SK-N-SH treated with all-trans-retinoic acid at 6 μM for 48 hours (cell line): ENCODE data around the gene OR2L8.

ENCODE experiments used
- ATAC-seq: fragments of 200-7000 bp; cut with Tn5 transposase; 3 replicates; pipeline ENCODE4 v1.9.1; 2020; ENCODE audit warnings: mild to moderate bottlenecking, moderate library complexity
- ARNTL ChIP-seq: fragments of 450-650 bp; formaldehyde crosslinking; IDR thresholded peaks from 2 replicates; pipeline ENCODE4 v1.5.0; 2020; ENCODE audit warnings: low read depth, mild to moderate bottlenecking, moderate library complexity, borderline replicate concordance
- BACH2 ChIP-seq: fragments of 250-450 bp; sonication (Bioruptor Pico); IDR thresholded peaks from 2 replicates; pipeline ENCODE4 v1.9.0; 2021; ENCODE audit warnings: mild to moderate bottlenecking, borderline replicate concordance
- CSDC2 ChIP-seq: fragments of 250-450 bp; sonication (Bioruptor Pico); IDR thresholded peaks from 2 replicates; pipeline ENCODE4 v1.5.0; 2020; ENCODE audit warnings: mild to moderate bottlenecking, moderate library complexity
- ESRRG ChIP-seq: fragments of 250-450 bp; sonication (Bioruptor Pico); IDR thresholded peaks from 2 replicates; pipeline ENCODE4 v1.6.1; 2021; ENCODE audit warnings: mild to moderate bottlenecking
- GLIS3 ChIP-seq: fragments of 250-450 bp; sonication (Bioruptor Pico); IDR thresholded peaks from 2 replicates; pipeline ENCODE4 v1.5.0; 2020; ENCODE audit warnings: mild to moderate bottlenecking, moderate library complexity
- OSR1 ChIP-seq: fragments of 250-450 bp; sonication (Bioruptor Pico); IDR thresholded peaks from 2 replicates; pipeline ENCODE4 v1.8.0; 2022; ENCODE audit warnings: moderate library complexity, mild to moderate bottlenecking, inconsistent platforms
- PPARA ChIP-seq: fragments of 250-450 bp; sonication (Bioruptor Pico); IDR thresholded peaks from 2 replicates; pipeline ENCODE4 v1.5.0; 2020; ENCODE audit warnings: mild to moderate bottlenecking, borderline replicate concordance
- RARB ChIP-seq: fragments of 250-450 bp; sonication (Bioruptor Pico); IDR thresholded peaks from 2 replicates; pipeline ENCODE4 v1.8.0; 2021; ENCODE audit warnings: mild to moderate bottlenecking, moderate library complexity
- SNAI2 ChIP-seq: fragments of 250-450 bp; sonication (Bioruptor Pico); IDR thresholded peaks from 2 replicates; pipeline ENCODE4 v1.5.0; 2020; ENCODE audit warnings: mild to moderate bottlenecking, moderate library complexity
- TCF4 ChIP-seq: fragments of 250-450 bp; sonication (Bioruptor Pico); IDR thresholded peaks from 2 replicates; pipeline ENCODE4 v1.8.0; 2021; ENCODE audit warnings: mild to moderate bottlenecking, moderate library complexity, borderline replicate concordance
- TOX ChIP-seq: fragments of 250-450 bp; sonication (Bioruptor Pico); IDR thresholded peaks from 2 replicates; pipeline ENCODE4 v1.8.0; 2021; ENCODE audit warnings: mild to moderate bottlenecking, moderate library complexity, borderline replicate concordance
- ZC3H10 ChIP-seq: fragments of 250-450 bp; sonication (Bioruptor Pico); IDR thresholded peaks from 2 replicates; pipeline ENCODE4 v1.5.1; 2021; ENCODE audit warnings: mild to moderate bottlenecking, moderate library complexity
- ZFP3 ChIP-seq: fragments of 250-450 bp; sonication (Bioruptor Pico); IDR thresholded peaks from 2 replicates; pipeline ENCODE4 v1.5.0; 2020; ENCODE audit warnings: mild to moderate bottlenecking, moderate library complexity
- ZFP30 ChIP-seq: fragments of 450-650 bp; formaldehyde crosslinking; IDR thresholded peaks from 2 replicates; pipeline ENCODE4 v1.5.0; 2022; ENCODE audit warnings: mild to moderate bottlenecking, moderate library complexity
- ZNF565 ChIP-seq: fragments of 450-650 bp; formaldehyde crosslinking; conservative IDR thresholded peaks from 2 replicates; pipeline ENCODE4 v1.5.0; 2020; ENCODE audit warnings: low read depth, mild to moderate bottlenecking, moderate library complexity
- ZNF70 ChIP-seq: fragments of 450-650 bp; formaldehyde crosslinking; IDR thresholded peaks from 2 replicates; pipeline ENCODE4 v1.5.0; 2020; ENCODE audit warnings: mild to moderate bottlenecking, moderate library complexity
- ZNF8 ChIP-seq: fragments of 450-650 bp; formaldehyde crosslinking; IDR thresholded peaks from 2 replicates; pipeline ENCODE4 v1.5.0; 2020; ENCODE audit warnings: mild to moderate bottlenecking, moderate library complexity
- TF ChIP-seq, protein P1 (sequence below): fragments of 250-450 bp; sonication (Bioruptor Pico); IDR thresholded peaks from 2 replicates; pipeline ENCODE4 v1.5.1; 2020; ENCODE audit warnings: low read depth, mild to moderate bottlenecking, moderate library complexity
- TF ChIP-seq, protein P2 (sequence below): fragments of 250-450 bp; sonication (Bioruptor Pico); IDR thresholded peaks from 2 replicates; pipeline ENCODE4 v1.5.1; 2021; ENCODE audit warnings: mild to moderate bottlenecking, moderate library complexity
- TF ChIP-seq, protein P3 (sequence below): fragments of 250-450 bp; sonication (Bioruptor Pico); IDR thresholded peaks from 2 replicates; pipeline ENCODE4 v1.8.0; 2021; ENCODE audit warnings: low read depth, mild to moderate bottlenecking, moderate library complexity, borderline replicate concordance
- TF ChIP-seq, protein P4 (sequence below): fragments of 250-450 bp; sonication (Bioruptor Pico); IDR thresholded peaks from 2 replicates; pipeline ENCODE4 v1.5.0; 2020; ENCODE audit warnings: mild to moderate bottlenecking, moderate library complexity
- TF ChIP-seq, protein P5 (sequence below): fragments of 250-450 bp; sonication (Bioruptor Pico); IDR thresholded peaks from 2 replicates; pipeline ENCODE4 v1.8.0; 2020; ENCODE audit warnings: mild to moderate bottlenecking, moderate library complexity, borderline replicate concordance

Gene OR2L8

DNA sequence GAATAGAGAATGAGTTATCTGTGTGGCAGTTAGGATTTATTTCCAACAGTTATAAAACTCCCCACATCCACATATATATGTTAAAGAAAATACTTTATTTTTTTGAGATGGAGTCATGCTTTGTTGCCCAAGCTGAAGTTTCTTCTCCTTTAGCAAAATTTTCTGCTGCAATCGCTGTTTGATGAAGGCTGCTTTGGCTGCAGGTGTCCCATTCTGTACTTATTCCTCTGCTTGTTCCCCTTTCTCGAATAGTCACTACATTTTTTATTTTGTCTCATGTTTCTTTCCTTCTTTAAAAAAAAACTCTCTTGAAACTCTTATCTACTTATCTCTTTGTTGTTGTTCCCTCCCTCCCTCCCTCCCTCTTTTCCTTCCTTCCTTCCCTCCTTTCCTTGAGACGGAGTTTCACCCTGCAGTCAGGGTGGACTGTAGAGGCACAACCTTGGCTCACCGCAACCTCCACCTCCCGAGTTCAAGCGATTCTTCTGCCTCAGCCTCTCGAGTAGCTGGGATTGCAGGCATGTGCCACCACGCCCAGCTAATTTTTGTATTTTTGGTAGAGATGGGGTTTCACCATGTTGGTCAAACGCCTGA, 42.7 kb upstream of the OR2L8 start:
- TF ChIP-seq CSDC2 (no peak), ZNF70 (CRISPR knock-in tag) (no peak), RARB (CRISPR knock-in tag) (no peak), ARNTL (CRISPR knock-in tag) (no peak), ZC3H10 (CRISPR knock-in tag) (no peak), GLIS3 (CRISPR knock-in tag) (no peak), TCF4 (CRISPR knock-in tag) (no peak), TOX (CRISPR knock-in tag) (no peak), OSR1 (CRISPR knock-in tag) (no peak), ZNF8 (no peak), SNAI2 (CRISPR knock-in tag) (no peak), PPARA (CRISPR knock-in tag) (no peak), ZFP3 (CRISPR knock-in tag) (no peak), BACH2 (CRISPR knock-in tag) (no peak), ZNF565 (no peak)
- TF ChIP-seq, protein P1, sequence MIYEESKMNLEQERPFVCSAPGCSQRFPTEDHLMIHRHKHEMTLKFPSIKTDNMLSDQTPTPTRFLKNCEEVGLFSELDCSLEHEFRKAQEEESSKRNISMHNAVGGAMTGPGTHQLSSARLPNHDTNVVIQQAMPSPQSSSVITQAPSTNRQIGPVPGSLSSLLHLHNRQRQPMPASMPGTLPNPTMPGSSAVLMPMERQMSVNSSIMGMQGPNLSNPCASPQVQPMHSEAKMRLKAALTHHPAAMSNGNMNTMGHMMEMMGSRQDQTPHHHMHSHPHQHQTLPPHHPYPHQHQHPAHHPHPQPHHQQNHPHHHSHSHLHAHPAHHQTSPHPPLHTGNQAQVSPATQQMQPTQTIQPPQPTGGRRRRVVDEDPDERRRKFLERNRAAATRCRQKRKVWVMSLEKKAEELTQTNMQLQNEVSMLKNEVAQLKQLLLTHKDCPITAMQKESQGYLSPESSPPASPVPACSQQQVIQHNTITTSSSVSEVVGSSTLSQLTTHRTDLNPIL (CRISPR knock-in tag): no peak
- TF ChIP-seq, protein P2, sequence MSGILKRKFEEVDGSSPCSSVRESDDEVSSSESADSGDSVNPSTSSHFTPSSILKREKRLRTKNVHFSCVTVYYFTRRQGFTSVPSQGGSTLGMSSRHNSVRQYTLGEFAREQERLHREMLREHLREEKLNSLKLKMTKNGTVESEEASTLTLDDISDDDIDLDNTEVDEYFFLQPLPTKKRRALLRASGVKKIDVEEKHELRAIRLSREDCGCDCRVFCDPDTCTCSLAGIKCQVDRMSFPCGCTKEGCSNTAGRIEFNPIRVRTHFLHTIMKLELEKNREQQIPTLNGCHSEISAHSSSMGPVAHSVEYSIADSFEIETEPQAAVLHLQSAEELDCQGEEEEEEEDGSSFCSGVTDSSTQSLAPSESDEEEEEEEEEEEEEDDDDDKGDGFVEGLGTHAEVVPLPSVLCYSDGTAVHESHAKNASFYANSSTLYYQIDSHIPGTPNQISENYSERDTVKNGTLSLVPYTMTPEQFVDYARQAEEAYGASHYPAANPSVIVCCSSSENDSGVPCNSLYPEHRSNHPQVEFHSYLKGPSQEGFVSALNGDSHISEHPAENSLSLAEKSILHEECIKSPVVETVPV (CRISPR knock-in tag): no peak
- TF ChIP-seq, protein P3, sequence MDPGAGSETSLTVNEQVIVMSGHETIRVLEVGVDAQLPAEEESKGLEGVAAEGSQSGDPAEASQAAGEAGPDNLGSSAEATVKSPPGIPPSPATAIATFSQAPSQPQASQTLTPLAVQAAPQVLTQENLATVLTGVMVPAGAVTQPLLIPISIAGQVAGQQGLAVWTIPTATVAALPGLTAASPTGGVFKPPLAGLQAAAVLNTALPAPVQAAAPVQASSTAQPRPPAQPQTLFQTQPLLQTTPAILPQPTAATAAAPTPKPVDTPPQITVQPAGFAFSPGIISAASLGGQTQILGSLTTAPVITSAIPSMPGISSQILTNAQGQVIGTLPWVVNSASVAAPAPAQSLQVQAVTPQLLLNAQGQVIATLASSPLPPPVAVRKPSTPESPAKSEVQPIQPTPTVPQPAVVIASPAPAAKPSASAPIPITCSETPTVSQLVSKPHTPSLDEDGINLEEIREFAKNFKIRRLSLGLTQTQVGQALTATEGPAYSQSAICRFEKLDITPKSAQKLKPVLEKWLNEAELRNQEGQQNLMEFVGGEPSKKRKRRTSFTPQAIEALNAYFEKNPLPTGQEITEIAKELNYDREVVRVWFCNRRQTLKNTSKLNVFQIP (CRISPR knock-in tag): no peak
- TF ChIP-seq, protein P4, sequence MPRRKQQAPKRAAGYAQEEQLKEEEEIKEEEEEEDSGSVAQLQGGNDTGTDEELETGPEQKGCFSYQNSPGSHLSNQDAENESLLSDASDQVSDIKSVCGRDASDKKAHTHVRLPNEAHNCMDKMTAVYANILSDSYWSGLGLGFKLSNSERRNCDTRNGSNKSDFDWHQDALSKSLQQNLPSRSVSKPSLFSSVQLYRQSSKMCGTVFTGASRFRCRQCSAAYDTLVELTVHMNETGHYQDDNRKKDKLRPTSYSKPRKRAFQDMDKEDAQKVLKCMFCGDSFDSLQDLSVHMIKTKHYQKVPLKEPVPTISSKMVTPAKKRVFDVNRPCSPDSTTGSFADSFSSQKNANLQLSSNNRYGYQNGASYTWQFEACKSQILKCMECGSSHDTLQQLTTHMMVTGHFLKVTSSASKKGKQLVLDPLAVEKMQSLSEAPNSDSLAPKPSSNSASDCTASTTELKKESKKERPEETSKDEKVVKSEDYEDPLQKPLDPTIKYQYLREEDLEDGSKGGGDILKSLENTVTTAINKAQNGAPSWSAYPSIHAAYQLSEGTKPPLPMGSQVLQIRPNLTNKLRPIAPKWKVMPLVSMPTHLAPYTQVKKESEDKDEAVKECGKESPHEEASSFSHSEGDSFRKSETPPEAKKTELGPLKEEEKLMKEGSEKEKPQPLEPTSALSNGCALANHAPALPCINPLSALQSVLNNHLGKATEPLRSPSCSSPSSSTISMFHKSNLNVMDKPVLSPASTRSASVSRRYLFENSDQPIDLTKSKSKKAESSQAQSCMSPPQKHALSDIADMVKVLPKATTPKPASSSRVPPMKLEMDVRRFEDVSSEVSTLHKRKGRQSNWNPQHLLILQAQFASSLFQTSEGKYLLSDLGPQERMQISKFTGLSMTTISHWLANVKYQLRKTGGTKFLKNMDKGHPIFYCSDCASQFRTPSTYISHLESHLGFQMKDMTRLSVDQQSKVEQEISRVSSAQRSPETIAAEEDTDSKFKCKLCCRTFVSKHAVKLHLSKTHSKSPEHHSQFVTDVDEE (CRISPR knock-in tag): no peak
- TF ChIP-seq, protein P5, sequence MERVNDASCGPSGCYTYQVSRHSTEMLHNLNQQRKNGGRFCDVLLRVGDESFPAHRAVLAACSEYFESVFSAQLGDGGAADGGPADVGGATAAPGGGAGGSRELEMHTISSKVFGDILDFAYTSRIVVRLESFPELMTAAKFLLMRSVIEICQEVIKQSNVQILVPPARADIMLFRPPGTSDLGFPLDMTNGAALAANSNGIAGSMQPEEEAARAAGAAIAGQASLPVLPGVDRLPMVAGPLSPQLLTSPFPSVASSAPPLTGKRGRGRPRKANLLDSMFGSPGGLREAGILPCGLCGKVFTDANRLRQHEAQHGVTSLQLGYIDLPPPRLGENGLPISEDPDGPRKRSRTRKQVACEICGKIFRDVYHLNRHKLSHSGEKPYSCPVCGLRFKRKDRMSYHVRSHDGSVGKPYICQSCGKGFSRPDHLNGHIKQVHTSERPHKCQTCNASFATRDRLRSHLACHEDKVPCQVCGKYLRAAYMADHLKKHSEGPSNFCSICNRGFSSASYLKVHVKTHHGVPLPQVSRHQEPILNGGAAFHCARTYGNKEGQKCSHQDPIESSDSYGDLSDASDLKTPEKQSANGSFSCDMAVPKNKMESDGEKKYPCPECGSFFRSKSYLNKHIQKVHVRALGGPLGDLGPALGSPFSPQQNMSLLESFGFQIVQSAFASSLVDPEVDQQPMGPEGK (CRISPR knock-in tag): no peak
- TF ChIP-seq, all 23 proteins: peak for 0
- peak; percentile 25; the same call in 1 of the 3 replicates for ATAC-seq

DNA sequence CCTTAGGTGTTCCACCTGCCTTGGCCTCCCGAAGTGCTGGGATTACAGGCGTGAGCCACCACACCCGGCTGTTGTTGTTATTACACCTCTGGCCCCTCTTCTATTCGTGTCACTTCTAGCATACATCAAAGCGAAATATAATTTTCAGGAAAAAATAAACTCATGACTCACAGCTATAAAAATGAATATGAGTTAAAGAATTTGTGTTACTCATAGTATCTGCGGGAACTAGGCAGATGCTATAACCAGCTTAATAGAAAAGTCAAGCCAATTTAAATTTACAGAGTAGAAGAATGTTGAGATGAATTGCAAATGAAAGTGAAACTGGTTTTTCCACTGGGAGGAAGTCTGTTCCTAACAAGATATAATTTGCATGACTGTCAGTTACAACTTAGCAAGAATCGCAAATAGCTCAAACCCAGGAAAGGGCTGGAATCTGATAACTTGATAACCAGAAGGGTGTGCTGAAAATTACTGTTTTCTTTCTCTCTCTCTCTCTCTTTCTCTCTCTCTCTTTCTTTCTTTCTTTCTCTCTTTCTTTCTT, 42.1 kb upstream of the OR2L8 start:
- peak; percentile 72 for ATAC-seq
- TF ChIP-seq ZNF8 (no peak), TCF4 (CRISPR knock-in tag) (no peak), SNAI2 (CRISPR knock-in tag) (no peak), ZNF565 (no peak), ESRRG (CRISPR knock-in tag) (no peak), ZFP30 (CRISPR knock-in tag) (no peak)
- TF ChIP-seq, protein P5 (CRISPR knock-in tag): no peak
